GM21526 (cell line): Measurements from ENCODE around the gene CEL.

Experiments used
- ATAC-seq: cut with Tn5 transposase; IDR thresholded peaks from one replicate; pipeline ENCODE4 v1.9.1; 2021; ENCODE audit warnings: moderate library complexity; ENCODE audit not compliant: unreplicated experiment, low FRiP score

CEL gene

DNA sequence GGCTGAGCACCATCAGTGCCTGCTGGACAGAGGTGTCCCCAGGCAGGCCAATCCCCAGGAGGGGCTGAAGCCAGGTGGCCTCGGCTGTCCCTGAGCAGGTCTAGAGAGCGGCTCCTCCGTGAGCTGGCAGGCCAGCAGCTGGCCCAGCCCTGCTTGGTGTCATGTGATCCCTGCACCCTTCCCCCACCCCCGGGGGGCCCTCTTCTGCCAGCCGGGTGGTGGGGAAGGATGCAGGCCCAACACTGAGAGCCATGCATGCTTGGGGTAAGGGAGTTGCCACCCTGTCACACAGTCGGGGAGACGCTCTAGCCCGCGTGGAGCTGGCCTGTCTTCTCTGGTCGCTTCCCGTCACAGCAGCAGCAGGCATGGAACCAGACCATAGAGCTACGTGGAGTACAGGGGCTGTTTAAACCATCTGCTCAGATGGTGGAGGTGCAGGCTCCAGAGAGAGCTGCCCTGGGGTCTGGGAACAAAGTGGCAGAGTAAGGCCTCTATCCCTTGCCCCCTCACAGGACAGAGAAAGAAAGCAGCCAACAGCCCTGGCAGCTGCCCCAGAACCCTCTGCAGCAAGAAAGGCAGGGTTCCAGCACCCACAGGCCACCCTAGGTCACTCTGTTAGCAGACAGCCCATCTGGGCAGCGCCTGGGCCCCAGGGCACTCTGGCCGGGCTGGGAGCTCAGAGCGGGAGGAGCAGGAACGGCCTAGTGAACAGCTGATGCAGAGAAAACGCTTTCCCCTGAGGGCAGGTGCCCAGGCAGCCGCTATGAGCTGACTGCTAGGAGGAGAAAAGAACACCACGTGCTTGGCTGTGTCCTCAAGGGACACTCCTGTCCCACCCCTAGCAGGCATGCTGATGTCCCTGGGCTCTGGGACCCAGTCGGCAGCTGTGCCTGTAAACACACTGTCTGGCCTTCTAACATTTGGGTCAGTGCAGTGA, 52.4 kb downstream of the CEL start:
- no peak for ATAC-seq

DNA sequence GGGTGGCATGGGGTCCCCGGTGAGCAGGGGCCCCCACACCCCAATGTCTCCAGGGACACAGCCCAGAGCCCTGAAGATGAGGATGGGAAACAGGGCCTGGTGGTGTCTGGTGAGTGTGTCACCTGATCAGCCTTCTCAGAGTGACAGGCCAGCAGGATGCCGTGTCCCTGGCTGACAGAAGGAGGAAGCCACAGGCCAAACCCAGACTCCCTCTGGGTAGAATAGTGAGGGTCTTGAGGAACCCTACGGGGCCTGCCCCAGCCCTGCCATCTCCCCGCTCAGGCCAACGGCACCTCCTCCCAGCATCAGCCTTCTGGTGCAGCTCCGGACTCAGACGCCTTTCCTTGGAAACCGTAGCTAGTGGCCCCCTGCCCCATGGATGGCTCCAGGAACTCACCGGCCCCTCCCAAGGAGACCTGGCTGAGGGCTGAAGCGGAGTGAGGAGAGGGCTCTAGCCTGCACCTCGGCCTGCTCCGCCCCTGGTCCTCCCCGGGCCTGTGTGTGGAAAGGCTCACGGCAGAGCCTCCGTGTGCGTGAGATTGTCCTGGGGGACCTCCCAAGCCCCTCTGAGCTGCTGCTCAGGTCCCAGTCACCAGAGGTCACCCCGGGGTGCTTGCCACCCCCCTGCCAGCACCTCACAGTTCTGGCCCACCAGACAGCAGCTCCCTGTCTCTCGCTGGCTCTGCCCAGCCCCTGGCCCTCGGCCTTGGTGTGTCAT, 53.3 kb downstream of the CEL start:
- ATAC-seq: no peak

DNA sequence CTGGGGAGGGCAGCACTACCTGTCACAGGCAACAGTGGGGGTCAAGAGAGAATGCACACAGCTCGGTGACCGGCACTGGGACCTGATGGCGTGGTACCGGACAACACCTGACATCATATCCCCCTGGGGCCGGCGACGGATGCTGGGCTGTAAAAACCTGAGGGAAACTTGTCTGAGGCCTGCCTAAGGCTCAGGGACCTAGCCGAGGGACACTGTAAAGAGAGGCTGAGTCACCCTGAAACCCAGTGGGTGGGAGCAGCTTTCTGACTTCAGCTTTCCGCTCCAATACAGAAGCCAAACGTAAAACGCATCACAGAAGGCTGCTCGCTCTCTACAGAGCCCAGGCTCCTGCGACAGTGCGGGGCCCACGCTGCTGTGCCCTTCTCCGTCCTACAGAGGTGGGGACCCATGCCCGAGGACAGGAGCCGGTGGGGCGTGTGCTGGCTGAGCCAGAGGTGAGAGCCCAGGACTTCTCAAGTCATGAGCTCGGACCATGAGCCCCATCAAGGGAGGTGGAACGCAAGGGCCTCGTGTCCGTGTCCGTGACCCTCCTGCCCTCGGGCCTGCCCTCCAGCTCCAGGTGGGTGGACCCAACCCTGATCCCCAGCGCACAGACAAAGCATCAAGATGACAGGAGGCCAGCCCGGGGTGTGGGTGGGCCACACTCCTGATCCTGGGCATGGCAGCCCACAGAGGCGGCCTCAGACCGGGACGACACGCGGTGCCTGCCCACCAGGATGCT, 54.0 kb downstream of the CEL start:
- ATAC-seq: peak; percentile 58

DNA sequence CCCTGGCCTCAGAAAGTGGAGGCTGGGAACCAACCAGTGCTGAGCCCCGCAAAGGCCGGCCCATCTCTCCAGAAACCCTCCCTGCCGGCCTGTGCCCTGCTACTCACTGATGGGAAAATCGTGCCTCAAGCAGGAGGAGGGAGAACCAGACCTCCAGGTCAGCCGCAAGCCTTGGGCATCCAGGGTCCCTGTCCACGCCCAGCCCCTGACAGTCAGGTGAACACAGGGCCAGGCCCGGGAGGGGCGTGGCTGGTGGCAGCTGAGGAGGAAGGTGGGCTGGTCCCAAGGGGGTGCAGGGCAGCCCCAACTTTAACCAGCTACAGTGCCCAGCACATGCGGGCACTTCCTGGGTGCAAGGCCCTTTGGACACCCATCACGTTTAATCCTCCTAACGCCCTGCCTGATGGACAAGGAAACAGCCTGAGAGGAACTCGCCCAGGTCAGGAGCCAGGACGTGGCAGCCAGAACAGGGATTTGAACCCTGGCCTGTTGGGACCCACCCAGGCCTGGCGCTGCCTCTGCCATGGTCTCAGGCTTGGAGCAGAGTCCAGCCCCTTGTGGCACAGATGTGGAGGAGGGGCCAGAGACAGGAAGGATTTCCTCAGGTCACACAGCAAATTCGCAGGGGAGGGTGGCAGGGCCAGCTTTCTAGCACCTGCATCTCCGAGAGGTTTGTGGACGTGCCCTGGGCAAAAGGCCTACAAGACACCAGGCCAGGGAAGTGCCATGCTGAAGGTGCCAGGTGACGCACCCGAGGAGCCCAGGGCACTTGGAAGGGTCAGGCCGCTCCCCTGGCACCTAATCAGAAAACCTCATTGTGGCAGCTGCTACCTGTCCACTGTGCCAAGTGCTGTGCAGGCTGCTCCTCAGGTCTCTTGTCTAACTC, 54.8 kb downstream of the CEL start:
- ATAC-seq: no peak

DNA sequence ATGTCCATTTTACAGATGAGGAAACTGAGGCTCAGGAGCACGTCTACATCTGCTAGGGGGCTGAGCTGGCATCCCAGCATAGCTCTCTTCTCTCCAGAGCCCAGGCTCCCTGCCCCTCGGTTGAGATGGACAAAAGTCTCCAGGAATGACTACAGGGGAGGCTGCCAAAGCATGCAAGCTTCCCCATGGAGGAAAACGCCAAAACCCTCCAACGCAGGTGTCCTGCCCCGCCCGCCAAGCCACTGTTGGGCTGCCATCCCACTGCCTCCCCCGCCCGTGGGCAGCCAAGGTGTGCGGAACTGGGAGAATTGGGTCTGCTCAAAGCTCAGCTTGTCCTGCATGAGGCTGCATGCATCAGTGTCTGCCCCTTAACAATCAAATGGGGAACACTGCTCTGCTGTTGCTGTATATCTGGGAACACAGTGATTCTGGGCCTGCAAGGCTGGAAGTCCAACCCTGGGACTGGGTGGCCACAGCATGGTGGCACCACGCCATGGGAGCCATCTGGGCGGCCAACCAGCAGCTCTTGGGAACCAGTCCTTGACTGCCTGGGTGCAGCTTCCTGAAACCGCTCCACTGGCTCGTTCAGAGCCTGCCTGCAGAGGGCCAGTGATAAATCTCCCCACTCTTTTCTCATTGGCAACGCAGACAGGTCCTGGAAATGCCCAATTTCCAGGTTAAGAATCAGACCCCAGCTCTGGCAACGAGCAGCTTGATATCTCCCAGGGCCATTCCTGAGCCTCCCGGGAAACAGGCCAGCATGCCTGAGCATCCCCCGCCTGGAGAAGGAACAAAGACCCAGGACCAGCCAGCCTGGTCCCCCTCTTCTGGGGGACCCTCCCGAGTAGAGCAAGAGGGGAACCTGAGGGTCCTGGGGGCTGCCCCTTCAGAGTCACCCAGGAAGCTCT, 55.7 kb downstream of the CEL start:
- no peak for ATAC-seq

DNA sequence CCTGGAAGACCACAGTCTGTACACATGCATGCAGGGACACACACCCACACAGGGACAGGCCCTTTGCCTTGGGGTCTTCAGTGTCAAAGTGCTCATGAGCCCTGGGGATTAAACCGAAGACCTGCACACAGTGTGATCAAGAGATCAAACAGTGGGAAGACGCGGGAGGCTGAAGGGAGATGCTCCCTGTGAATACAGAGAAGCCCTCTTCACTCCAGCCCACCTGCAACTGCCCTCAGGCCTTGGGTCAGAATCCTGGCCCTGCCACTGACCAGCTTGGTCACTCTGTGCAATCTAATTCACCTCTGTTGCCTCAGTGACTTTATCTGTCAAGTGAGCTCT, 56.4 kb downstream of the CEL start:
- no peak for ATAC-seq

DNA sequence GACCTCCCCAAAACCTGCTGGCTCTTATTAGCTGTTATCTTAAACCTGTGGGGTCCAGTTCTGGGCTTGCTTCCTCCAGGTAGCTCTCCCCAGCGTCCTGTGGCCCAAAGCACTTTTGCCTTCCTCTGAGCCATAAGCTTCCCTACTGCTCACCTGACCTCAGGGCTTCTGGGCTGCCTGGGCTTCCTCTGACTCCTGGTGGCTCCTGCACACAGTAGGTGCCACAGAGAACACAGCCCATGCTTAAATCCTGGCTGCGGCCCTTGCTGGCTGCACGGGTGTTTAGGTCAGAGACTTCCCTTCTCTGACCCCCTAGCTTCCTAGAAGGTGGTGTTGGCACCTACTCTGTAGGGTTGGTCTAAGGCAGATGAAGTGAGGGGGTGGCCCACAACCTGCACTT, 56.8 kb downstream of the CEL start:
- ATAC-seq: no peak

DNA sequence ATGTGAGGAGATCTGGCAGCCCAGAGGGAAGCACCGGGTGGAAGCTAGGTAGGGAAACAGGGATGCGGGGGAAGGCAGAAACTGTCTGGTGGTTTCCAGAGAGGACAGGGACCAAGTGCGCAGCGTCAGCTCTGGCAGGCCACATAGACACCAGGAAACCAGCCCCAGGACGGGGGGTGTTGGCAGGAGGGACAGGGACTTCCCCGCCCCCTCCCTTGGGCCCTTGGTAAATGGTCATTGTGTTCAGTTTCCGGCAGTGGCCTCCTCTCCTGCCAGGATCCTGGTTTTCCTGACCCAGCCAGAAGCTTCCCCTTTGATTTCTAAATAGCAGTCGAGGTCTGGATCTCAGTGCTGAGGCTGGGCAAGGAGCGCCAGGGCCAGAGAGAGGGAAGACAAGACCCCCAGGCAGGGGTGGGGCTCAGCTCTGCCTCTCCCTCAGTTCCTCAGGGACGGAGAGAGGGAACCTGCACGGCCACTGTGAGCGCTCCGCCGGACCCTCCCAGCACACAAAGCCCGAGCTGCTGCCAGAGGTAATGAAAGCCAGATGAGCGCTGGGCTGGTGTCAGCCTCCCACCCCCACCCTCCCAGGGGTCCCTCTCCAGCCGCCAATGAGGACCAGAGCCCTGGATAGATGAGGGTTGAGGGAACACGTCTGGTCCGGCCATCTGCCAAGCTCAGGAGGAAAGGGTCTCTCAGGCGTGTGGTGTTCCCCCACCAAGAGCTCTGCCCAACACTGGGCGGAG, 57.5 kb downstream of the CEL start:
- no peak for ATAC-seq

DNA sequence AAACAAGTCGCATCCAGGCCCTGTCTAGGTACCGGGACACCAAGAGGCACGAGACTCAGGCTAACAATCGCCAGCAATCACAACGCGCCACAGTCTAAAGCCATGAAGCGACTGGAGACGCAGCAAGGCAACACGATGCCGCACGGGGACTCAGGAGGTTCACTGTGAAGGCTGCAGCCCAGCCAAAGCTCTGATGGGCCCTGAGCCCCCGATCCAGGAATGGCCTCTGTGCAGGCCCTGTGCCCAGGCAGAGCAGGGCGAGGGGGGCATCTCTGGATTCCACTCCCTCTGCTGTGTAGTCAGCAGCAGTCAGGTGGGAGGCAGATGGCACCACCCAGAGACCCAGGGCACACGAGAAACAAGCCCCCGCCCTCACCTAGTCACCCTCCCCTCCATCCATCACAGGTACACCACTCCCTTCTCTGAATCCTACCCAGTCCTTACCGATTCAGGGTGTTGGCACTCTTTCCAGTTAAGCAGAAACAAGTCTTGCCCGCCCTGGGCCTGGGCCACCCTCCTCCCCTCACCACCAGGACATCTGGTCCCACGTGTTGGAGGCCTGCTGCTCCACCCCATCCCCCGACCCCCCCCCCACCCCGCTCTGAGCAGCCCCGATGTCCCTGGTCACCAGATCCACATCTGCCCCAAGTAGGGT, 58.2 kb downstream of the CEL start:
- ATAC-seq: no peak

DNA sequence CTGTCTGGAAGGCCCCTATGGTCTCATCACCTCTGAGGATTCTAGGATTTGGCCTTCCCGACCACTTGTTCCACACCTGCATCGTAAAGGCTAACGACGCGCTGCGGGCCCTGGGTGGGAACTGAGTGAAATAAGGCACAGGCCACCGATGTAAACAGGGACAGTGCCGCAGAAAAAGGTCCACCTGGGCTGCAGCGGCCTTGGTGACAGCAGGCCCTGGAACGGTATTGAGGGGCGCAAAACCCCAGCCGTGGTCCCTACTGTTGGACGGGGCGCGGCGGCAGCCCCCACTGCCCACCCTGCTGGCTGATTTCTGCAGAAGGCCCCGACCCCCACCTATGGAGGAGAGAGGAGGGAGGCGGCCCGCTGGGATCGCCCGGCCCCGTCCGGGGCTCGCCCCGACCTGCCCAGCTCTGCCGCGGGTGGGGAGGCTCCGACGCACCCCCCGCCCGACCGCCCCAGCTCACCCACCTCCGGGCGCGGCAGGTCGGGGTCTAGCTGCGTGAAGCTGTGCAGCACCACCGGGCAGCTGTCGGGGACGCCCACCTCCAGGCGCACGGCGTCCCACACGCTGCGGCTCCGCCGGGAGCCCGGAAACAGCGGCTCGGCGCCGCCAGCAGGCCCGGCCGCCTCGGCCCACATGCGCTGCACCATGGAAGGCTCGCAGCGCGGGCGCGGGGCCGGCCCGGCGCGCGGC, 58.9 kb downstream of the CEL start:
- peak; percentile 21 for ATAC-seq
